Mucosa of stomach (tissue), 1 donor: Measurements from ENCODE around the gene GRM5.
"Not testable (repeated sequence)": the region's sequence is repeated elsewhere in the genome, so short reads cannot be mapped to it uniquely, and the experiment has no call there.

ENCODE experiments used
- H3K27me3 ChIP-seq: one replicate; pipeline ENCODE4 v1.7.0; 2013; ENCODE audit warnings: mild to moderate bottlenecking, low read length; ENCODE audit not compliant: control insufficient read depth, insufficient read depth
- H3K36me3 ChIP-seq: one replicate; pipeline ENCODE4 v1.7.0; 2013; ENCODE audit warnings: low read length; ENCODE audit not compliant: control insufficient read depth, insufficient read depth
- H3K4me1 ChIP-seq: one replicate; pipeline ENCODE4 v1.7.0; 2013; ENCODE audit warnings: mild to moderate bottlenecking, low read length; ENCODE audit not compliant: control insufficient read depth, insufficient read depth
- H3K4me3 ChIP-seq: one replicate; pipeline ENCODE4 v1.7.0; 2013; ENCODE audit warnings: low read length
- H3K9ac ChIP-seq: one replicate; pipeline ENCODE4 v1.7.0; 2013; ENCODE audit warnings: mild to moderate bottlenecking, low read length, moderate library complexity
- H3K9me3 ChIP-seq: one replicate; pipeline ENCODE4 v1.7.0; 2013; ENCODE audit warnings: mild to moderate bottlenecking, low read length, moderate library complexity; ENCODE audit not compliant: control insufficient read depth
- donor health status: Pancreatic carcinoma.

Gene GRM5

GRCh38 chr11:88950975-88951374 is 114.8 kb downstream of the GRM5 start:
- Histone ChIP-seq H3K4me1 (no peaks in the 10 kb centered on the region), H3K9ac (no peak overlapping the region), H3K27me3 (no peaks in the 10 kb centered on the region), H3K36me3 (no peaks in the 10 kb centered on the region), H3K4me3 (no peak overlapping the region), H3K9me3 (no peaks in the 10 kb centered on the region)

- H3K4me3 ChIP-seq, H3K36me3 ChIP-seq, H3K9ac ChIP-seq, H3K9me3 ChIP-seq, H3K4me1 ChIP-seq, H3K27me3 ChIP-seq: not testable (repeated sequence)
Measured at GRCh38 chr11:88948908-88949307, 116.9 kb downstream of the GRM5 start.

GRCh38 chr11:88947843-88948572 is 117.8 kb downstream of the GRM5 start:
- not testable (repeated sequence) for H3K36me3 ChIP-seq, H3K9me3 ChIP-seq, H3K4me3 ChIP-seq, H3K9ac ChIP-seq, H3K27me3 ChIP-seq, H3K4me1 ChIP-seq

GRCh38 chr11:88929665-88930064 is 136.1 kb downstream of the GRM5 start:
- H3K9me3 ChIP-seq, H3K36me3 ChIP-seq, H3K9ac ChIP-seq, H3K4me3 ChIP-seq, H3K4me1 ChIP-seq, H3K27me3 ChIP-seq: not testable (repeated sequence)

- not testable (repeated sequence) for H3K27me3 ChIP-seq, H3K9me3 ChIP-seq, H3K9ac ChIP-seq, H3K4me3 ChIP-seq, H3K4me1 ChIP-seq, H3K36me3 ChIP-seq
Measured at GRCh38 chr11:88917065-88917464, 148.7 kb downstream of the GRM5 start.

- no peaks in the 10 kb centered on the region for H3K36me3 ChIP-seq
- H3K9me3 ChIP-seq = no peaks in the 10 kb centered on the region
- H3K9ac ChIP-seq = no peak overlapping the region
- H3K27me3 ChIP-seq = no peaks in the 10 kb centered on the region
- no peak overlapping the region for H3K4me3 ChIP-seq
- no peaks in the 10 kb centered on the region for H3K4me1 ChIP-seq
Measured at GRCh38 chr11:88909500-88909899, 156.3 kb downstream of the GRM5 start.

GRCh38 chr11:88901436-88901835 is 164.3 kb downstream of the GRM5 start:
- not testable (repeated sequence) for H3K4me3 ChIP-seq, H3K4me1 ChIP-seq, H3K27me3 ChIP-seq, H3K36me3 ChIP-seq, H3K9me3 ChIP-seq, H3K9ac ChIP-seq

GRCh38 chr11:88888855-88889254 is 176.9 kb downstream of the GRM5 start:
- H3K36me3 ChIP-seq, H3K4me1 ChIP-seq, H3K27me3 ChIP-seq, H3K9ac ChIP-seq, H3K4me3 ChIP-seq, H3K9me3 ChIP-seq: not testable (repeated sequence)

GRCh38 chr11:88886796-88887195 is 179.0 kb downstream of the GRM5 start:
- Histone ChIP-seq H3K4me1 (no peaks in the 10 kb centered on the region), H3K9me3 (no peaks in the 10 kb centered on the region), H3K27me3 (no peaks in the 10 kb centered on the region), H3K9ac (no peak overlapping the region), H3K4me3 (no peak overlapping the region), H3K36me3 (no peaks in the 10 kb centered on the region)

GRCh38 chr11:88882800-88883199 is 183.0 kb downstream of the GRM5 start:
- not testable (repeated sequence) for H3K4me1 ChIP-seq, H3K9ac ChIP-seq, H3K36me3 ChIP-seq, H3K4me3 ChIP-seq, H3K27me3 ChIP-seq, H3K9me3 ChIP-seq

GRCh38 chr11:88861618-88862017 is 204.2 kb downstream of the GRM5 start:
- Histone ChIP-seq H3K9me3 (no peaks in the 10 kb centered on the region), H3K36me3 (no peaks in the 10 kb centered on the region), H3K4me3 (no peak overlapping the region), H3K27me3 (no peaks in the 10 kb centered on the region), H3K4me1 (no peaks in the 10 kb centered on the region), H3K9ac (no peak overlapping the region)

GRCh38 chr11:88860431-88860830 is 205.4 kb downstream of the GRM5 start:
- H3K36me3 ChIP-seq = not testable (repeated sequence)

GRCh38 chr11:88853963-88854362 is 211.8 kb downstream of the GRM5 start:
- H3K4me3 ChIP-seq, H3K9me3 ChIP-seq, H3K36me3 ChIP-seq, H3K4me1 ChIP-seq, H3K9ac ChIP-seq, H3K27me3 ChIP-seq: not testable (repeated sequence)

More at GRCh38 chr11:88860431-88860830, 205.4 kb downstream of the GRM5 start:
- H3K9ac ChIP-seq, H3K4me1 ChIP-seq, H3K27me3 ChIP-seq, H3K9me3 ChIP-seq, H3K4me3 ChIP-seq: not testable (repeated sequence)
